HEK293 (cell line): ENCODE measurements around the gene TFDP1.

Experiments
- CTCF ChIA-PET: fragments of 350-600 bp; formaldehyde crosslinking; extraction: SDS; loops from one replicate; lab custom pipeline; 2021; ENCODE audit warnings: antibody characterized with exemption; lab: Yijun Ruan, JAX
- POLR2A ChIA-PET: fragments of 300-600 bp; formaldehyde crosslinking; extraction: SDS; loops from one replicate; lab custom pipeline; 2020; ENCODE audit warnings: antibody characterized with exemption, inconsistent platforms; lab: Yijun Ruan, JAX
- H3K27ac ChIP-seq: fragments of 200-500 bp; sonication (Bioruptor generic); 2 replicates; pipeline ENCODE4 v1.5.1; 2014; ENCODE audit warnings: low read depth, low read length, control low read depth, inconsistent platforms; ENCODE audit errors: extremely low read depth
- H3K36me3 ChIP-seq, 2 experiments: fragments of 200-500 bp in 1 of 2; sonication (Bioruptor generic) in 1 of 2; 1 replicate in 1 of 2; 2 replicates in 1 of 2; pipeline ENCODE4 v1.5.1; 2014 to 2017; ENCODE audit warnings: inconsistent platforms in 2 of 2, low read length in 2 of 2; ENCODE audit not compliant: control insufficient read depth in 2 of 2, insufficient read depth in 1 of 2
- H3K4me1 ChIP-seq: fragments of 200-500 bp; sonication (Bioruptor generic); 2 replicates; pipeline ENCODE4 v1.5.1; 2014; ENCODE audit warnings: mild to moderate bottlenecking, low read length, inconsistent platforms; ENCODE audit not compliant: control insufficient read depth, insufficient read depth
- H3K4me3 ChIP-seq: 2 replicates; pipeline ENCODE4 v1.5.1; 2011; ENCODE audit warnings: low read depth, mild to moderate bottlenecking, control low read depth, low read length, moderate library complexity
- H3K9me3 ChIP-seq: fragments of 200-500 bp; sonication (Bioruptor generic); 2 replicates; pipeline ENCODE4 v1.5.1; 2014; ENCODE audit warnings: low read depth, low read length, inconsistent platforms; ENCODE audit not compliant: control insufficient read depth, insufficient read depth
- GLIS2 ChIP-seq: fragments of 450-650 bp; formaldehyde crosslinking; IDR thresholded peaks from 2 replicates; pipeline ENCODE4 v1.5.1; 2016; ENCODE audit warnings: missing biosample characterization, missing genetic modification characterization
- KLF1 ChIP-seq: fragments of 450-650 bp; formaldehyde crosslinking; IDR thresholded peaks from 2 replicates; pipeline ENCODE4 v1.5.1; 2016; ENCODE audit warnings: missing biosample characterization, missing genetic modification characterization
- KLF10 ChIP-seq: fragments of 450-650 bp; IDR thresholded peaks from 2 replicates; pipeline ENCODE4 v1.5.1; 2018; ENCODE audit warnings: missing biosample characterization, mild to moderate bottlenecking, missing genetic modification characterization
- KLF7 ChIP-seq: fragments of 450-650 bp; formaldehyde crosslinking; IDR thresholded peaks from 2 replicates; pipeline ENCODE4 v1.5.1; 2016; ENCODE audit warnings: missing biosample characterization, missing genetic modification characterization, borderline replicate concordance
- SCRT2 ChIP-seq: fragments of 450-650 bp; formaldehyde crosslinking; IDR thresholded peaks from 2 replicates; pipeline ENCODE4 v1.5.1; 2016; ENCODE audit warnings: missing biosample characterization, missing genetic modification characterization
- SP7 ChIP-seq: fragments of 450-650 bp; formaldehyde crosslinking; IDR thresholded peaks from 2 replicates; pipeline ENCODE4 v1.5.1; 2016; ENCODE audit warnings: missing biosample characterization, missing genetic modification characterization
- ZBTB1 ChIP-seq: fragments of 450-650 bp; formaldehyde crosslinking; IDR thresholded peaks from 2 replicates; pipeline ENCODE4 v1.5.1; 2016; ENCODE audit warnings: missing biosample characterization, missing genetic modification characterization
- ZBTB11 ChIP-seq: fragments of 450-650 bp; formaldehyde crosslinking; conservative IDR thresholded peaks from 2 replicates; pipeline ENCODE4 v1.5.1; 2016; ENCODE audit warnings: low read depth, missing biosample characterization, missing genetic modification characterization
- ZBTB6 ChIP-seq: fragments of 450-650 bp; formaldehyde crosslinking; IDR thresholded peaks from 2 replicates; pipeline ENCODE4 v1.5.1; 2017; ENCODE audit warnings: missing biosample characterization, missing genetic modification characterization
- ZNF114 ChIP-seq: fragments of 450-650 bp; formaldehyde crosslinking; IDR thresholded peaks from 2 replicates; pipeline ENCODE4 v1.5.0; 2017; ENCODE audit warnings: missing biosample characterization, missing genetic modification characterization
- ZNF214 ChIP-seq: fragments of 450-650 bp; formaldehyde crosslinking; IDR thresholded peaks from 2 replicates; pipeline ENCODE4 v1.5.1; 2017; ENCODE audit warnings: missing biosample characterization, mild to moderate bottlenecking, missing genetic modification characterization, borderline replicate concordance
- ZNF23 ChIP-seq: fragments of 450-650 bp; formaldehyde crosslinking; IDR thresholded peaks from 2 replicates; pipeline ENCODE4 v1.5.1; 2016; ENCODE audit warnings: missing biosample characterization, missing genetic modification characterization, borderline replicate concordance
- ZNF362 ChIP-seq: fragments of 450-650 bp; formaldehyde crosslinking; IDR thresholded peaks from 2 replicates; pipeline ENCODE4 v1.5.1; 2016; ENCODE audit warnings: missing biosample characterization, missing genetic modification characterization
- ZNF391 ChIP-seq: fragments of 450-650 bp; formaldehyde crosslinking; IDR thresholded peaks from 2 replicates; pipeline ENCODE4 v1.5.1; 2016; ENCODE audit warnings: low read depth, missing biosample characterization, missing genetic modification characterization, borderline replicate concordance
- ZNF416 ChIP-seq: fragments of 450-650 bp; formaldehyde crosslinking; IDR thresholded peaks from 2 replicates; pipeline ENCODE4 v1.5.1; 2016; ENCODE audit warnings: missing biosample characterization, missing genetic modification characterization
- ZNF48 ChIP-seq: fragments of 450-650 bp; formaldehyde crosslinking; IDR thresholded peaks from 2 replicates; pipeline ENCODE4 v1.5.1; 2016; ENCODE audit warnings: missing biosample characterization, missing genetic modification characterization
- ZNF558 ChIP-seq: fragments of 450-650 bp; formaldehyde crosslinking; IDR thresholded peaks from 2 replicates; pipeline ENCODE4 v1.5.1; 2016; ENCODE audit warnings: missing biosample characterization, missing genetic modification characterization
- ZNF629 ChIP-seq: fragments of 450-650 bp; formaldehyde crosslinking; IDR thresholded peaks from 2 replicates; pipeline ENCODE4 v1.5.1; 2017; ENCODE audit warnings: missing biosample characterization, missing genetic modification characterization
- ZNF645 ChIP-seq: fragments of 450-650 bp; formaldehyde crosslinking; IDR thresholded peaks from 2 replicates; pipeline ENCODE4; 2016; ENCODE audit warnings: missing biosample characterization, missing genetic modification characterization
- ZNF776 ChIP-seq: fragments of 450-650 bp; formaldehyde crosslinking; IDR thresholded peaks from 2 replicates; pipeline ENCODE4 v1.5.0; 2017; ENCODE audit warnings: missing biosample characterization, missing genetic modification characterization, borderline replicate concordance
- TF ChIP-seq, protein P1 (sequence below): fragments of 450-650 bp; formaldehyde crosslinking; IDR thresholded peaks from 2 replicates; pipeline ENCODE4 v1.5.1; 2016; ENCODE audit warnings: missing biosample characterization, missing genetic modification characterization
- TF ChIP-seq, protein P2 (sequence below): fragments of 450-650 bp; formaldehyde crosslinking; IDR thresholded peaks from 2 replicates; pipeline ENCODE4 v1.5.1; 2016; ENCODE audit warnings: missing biosample characterization, missing genetic modification characterization, low read depth
- TF ChIP-seq, protein P3 (sequence below): fragments of 450-650 bp; formaldehyde crosslinking; IDR thresholded peaks from 2 replicates; pipeline ENCODE4 v1.5.1; 2016; ENCODE audit warnings: missing biosample characterization, missing genetic modification characterization

TFDP1 gene

DNA sequence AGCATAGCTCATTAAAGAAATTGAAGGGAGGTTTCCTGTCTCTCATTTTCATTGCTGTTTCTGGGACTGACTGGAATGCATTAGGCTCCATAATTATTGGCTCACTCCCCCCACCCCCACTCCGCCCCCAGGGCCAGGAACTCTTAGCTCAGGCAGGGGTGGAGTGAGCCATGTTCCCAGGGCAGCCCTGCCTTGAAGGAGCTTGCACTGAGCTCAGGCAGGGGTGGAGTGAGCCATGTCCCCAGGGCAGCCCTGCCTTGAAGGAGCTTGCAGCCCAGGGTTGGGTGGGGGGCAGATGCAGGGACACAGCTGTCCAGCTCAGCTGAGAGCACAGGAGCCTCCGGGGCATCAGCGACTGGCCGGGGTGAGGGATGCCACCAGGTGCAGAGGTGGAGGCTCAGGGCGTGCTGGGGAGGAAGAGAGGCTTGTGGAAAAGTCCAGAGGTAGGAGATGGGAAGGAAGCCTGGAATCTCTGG lies 39.1 kb upstream of the TFDP1 start:
- Histone ChIP-seq H3K36me3 (peaks cover 0 to 21% of the 10 kb centered on the region in 2 experiments; a peak in 1 of 3 replicates), H3K27ac (no peak overlapping the region), H3K9me3 (no peaks in the 10 kb centered on the region), H3K4me3 (no peak overlapping the region), H3K4me1 (no peaks in the 10 kb centered on the region)
- POLR2A ChIA-PET = no interaction called here
- CTCF ChIA-PET = interaction anchor here (1.2 kb wide), 1 partner anchor 16 kb away, joined by 3 read pairs; no protein-coding TSS in a partner anchor
- TF ChIP-seq SCRT2 (tag by site-specific recombination) (no peak), ZBTB1 (tag by site-specific recombination) (no peak), ZNF645 (tag by site-specific recombination) (no peak), ZNF48 (no peak), ZNF114 (tag by site-specific recombination) (no peak), ZNF214 (tag by site-specific recombination) (no peak), ZNF391 (tag by site-specific recombination) (no peak), KLF7 (tag by site-specific recombination) (no peak), ZNF629 (no peak), ZBTB6 (tag by site-specific recombination) (peak; percentile 76), ZNF558 (no peak), SP7 (tag by site-specific recombination) (peak; percentile 89), KLF1 (tag by site-specific recombination) (peak; percentile 21; the same call in 1 of the 2 replicates), ZBTB11 (tag by site-specific recombination) (no peak), ZNF416 (tag by site-specific recombination) (no peak), GLIS2 (tag by site-specific recombination) (0 out of 2 replicates have a peak, but pooled peaks have one; percentile 14), ZNF362 (tag by site-specific recombination) (no peak), ZNF776 (tag by site-specific recombination) (no peak), KLF10 (0 out of 2 replicates have a peak, but pooled peaks have one; percentile 26), ZNF23 (tag by site-specific recombination) (no peak)
- TF ChIP-seq, protein P1, sequence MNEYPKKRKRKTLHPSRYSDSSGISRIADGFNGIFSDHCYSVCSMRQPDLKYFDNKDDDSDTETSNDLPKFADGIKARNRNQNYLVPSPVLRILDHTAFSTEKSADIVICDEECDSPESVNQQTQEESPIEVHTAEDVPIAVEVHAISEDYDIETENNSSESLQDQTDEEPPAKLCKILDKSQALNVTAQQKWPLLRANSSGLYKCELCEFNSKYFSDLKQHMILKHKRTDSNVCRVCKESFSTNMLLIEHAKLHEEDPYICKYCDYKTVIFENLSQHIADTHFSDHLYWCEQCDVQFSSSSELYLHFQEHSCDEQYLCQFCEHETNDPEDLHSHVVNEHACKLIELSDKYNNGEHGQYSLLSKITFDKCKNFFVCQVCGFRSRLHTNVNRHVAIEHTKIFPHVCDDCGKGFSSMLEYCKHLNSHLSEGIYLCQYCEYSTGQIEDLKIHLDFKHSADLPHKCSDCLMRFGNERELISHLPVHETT (tag by site-specific recombination) = no peak
- TF ChIP-seq, protein P2, sequence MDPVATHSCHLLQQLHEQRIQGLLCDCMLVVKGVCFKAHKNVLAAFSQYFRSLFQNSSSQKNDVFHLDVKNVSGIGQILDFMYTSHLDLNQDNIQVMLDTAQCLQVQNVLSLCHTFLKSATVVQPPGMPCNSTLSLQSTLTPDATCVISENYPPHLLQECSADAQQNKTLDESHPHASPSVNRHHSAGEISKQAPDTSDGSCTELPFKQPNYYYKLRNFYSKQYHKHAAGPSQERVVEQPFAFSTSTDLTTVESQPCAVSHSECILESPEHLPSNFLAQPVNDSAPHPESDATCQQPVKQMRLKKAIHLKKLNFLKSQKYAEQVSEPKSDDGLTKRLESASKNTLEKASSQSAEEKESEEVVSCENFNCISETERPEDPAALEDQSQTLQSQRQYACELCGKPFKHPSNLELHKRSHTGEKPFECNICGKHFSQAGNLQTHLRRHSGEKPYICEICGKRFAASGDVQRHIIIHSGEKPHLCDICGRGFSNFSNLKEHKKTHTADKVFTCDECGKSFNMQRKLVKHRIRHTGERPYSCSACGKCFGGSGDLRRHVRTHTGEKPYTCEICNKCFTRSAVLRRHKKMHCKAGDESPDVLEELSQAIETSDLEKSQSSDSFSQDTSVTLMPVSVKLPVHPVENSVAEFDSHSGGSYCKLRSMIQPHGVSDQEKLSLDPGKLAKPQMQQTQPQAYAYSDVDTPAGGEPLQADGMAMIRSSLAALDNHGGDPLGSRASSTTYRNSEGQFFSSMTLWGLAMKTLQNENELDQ (tag by site-specific recombination) = no peak
- TF ChIP-seq, protein P3, sequence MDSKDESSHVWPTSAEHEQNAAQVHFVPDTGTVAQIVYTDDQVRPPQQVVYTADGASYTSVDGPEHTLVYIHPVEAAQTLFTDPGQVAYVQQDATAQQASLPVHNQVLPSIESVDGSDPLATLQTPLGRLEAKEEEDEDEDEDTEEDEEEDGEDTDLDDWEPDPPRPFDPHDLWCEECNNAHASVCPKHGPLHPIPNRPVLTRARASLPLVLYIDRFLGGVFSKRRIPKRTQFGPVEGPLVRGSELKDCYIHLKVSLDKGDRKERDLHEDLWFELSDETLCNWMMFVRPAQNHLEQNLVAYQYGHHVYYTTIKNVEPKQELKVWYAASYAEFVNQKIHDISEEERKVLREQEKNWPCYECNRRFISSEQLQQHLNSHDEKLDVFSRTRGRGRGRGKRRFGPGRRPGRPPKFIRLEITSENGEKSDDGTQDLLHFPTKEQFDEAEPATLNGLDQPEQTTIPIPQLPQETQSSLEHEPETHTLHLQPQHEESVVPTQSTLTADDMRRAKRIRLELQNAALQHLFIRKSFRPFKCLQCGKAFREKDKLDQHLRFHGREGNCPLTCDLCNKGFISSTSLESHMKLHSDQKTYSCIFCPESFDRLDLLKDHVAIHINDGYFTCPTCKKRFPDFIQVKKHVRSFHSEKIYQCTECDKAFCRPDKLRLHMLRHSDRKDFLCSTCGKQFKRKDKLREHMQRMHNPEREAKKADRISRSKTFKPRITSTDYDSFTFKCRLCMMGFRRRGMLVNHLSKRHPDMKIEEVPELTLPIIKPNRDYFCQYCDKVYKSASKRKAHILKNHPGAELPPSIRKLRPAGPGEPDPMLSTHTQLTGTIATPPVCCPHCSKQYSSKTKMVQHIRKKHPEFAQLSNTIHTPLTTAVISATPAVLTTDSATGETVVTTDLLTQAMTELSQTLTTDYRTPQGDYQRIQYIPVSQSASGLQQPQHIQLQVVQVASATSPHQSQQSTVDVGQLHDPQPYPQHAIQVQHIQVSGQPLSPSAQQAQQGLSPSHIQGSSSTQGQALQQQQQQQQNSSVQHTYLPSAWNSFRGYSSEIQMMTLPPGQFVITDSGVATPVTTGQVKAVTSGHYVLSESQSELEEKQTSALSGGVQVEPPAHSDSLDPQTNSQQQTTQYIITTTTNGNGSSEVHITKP (tag by site-specific recombination) = peak; percentile 69; the same call in 1 of the 2 replicates
